Activated CD8-positive, alpha-beta memory T cell treated with anti-CD3 and anti-CD28 coated beads, Interleukin-2, amount 50 U/mL, for 24 hours (primary cell): ENCODE measurements around the gene MRPS26.
"Not testable (repeated sequence)": the region's sequence is repeated elsewhere in the genome, so short reads cannot be mapped to it uniquely, and the experiment has no call there.

Experiments used
- DNase-seq: peaks from one replicate; pipeline ENCODE4 v3.0.0-alpha.2; 2020; ENCODE audit errors: extremely low read depth

The MRPS26 gene

GRCh38 chr20:3073251-3073643, 27.4 kb downstream of the MRPS26 start:
- DNase-seq = not testable (repeated sequence)

- no peak for DNase-seq
Measured at GRCh38 chr20:3074812-3075211, 29.0 kb downstream of the MRPS26 start.

GRCh38 chr20:3075315-3075714, 29.5 kb downstream of the MRPS26 start:
- not testable (repeated sequence) for DNase-seq

- no peak for DNase-seq
Measured at GRCh38 chr20:3077618-3078134, 31.8 kb downstream of the MRPS26 start.

GRCh38 chr20:3080939-3081388, 35.1 kb downstream of the MRPS26 start:
- DNase-seq = no peak

GRCh38 chr20:3081641-3082040, 35.8 kb downstream of the MRPS26 start:
- no peak for DNase-seq

GRCh38 chr20:3082306-3082951, 36.6 kb downstream of the MRPS26 start:
- DNase-seq = no peak

- DNase-seq = no peak
Measured at GRCh38 chr20:3082955-3083952, 37.4 kb downstream of the MRPS26 start.

- DNase-seq = no peak
Measured at GRCh38 chr20:3084283-3084985, 38.6 kb downstream of the MRPS26 start, which contains the start of gene AVP. Gene AVP (minus strand): TSS chr20:3084724. CDS start chr20:3084674, 50 bp downstream.

- DNase-seq = no peak
Measured at GRCh38 chr20:3084986-3085360, 39.1 kb downstream of the MRPS26 start.

GRCh38 chr20:3085571-3086072, 39.8 kb downstream of the MRPS26 start:
- DNase-seq = no peak

- no peak for DNase-seq
Measured at GRCh38 chr20:3088031-3088430, 42.2 kb downstream of the MRPS26 start.

GRCh38 chr20:3090565-3090964, 44.7 kb downstream of the MRPS26 start:
- no peak for DNase-seq

GRCh38 chr20:3092611-3093379, 46.9 kb downstream of the MRPS26 start:
- DNase-seq = no peak

GRCh38 chr20:3093861-3094361, 48.1 kb downstream of the MRPS26 start:
- DNase-seq = no peak

GRCh38 chr20:3094848-3095629, 49.2 kb downstream of the MRPS26 start:
- DNase-seq = no peak
